ENCODE results near the gene RERE. TPM values are rescaled to one million over a fixed set of nuclear protein-coding genes. Genes with fewer than 3 reads are reported as not detected.
A peak's percentile ranks its signal among the peaks of the same experiment; 100 is the strongest.

The RERE gene
- polyA plus RNA-seq, 1 experiment, result 14.3 TPM

DNA sequence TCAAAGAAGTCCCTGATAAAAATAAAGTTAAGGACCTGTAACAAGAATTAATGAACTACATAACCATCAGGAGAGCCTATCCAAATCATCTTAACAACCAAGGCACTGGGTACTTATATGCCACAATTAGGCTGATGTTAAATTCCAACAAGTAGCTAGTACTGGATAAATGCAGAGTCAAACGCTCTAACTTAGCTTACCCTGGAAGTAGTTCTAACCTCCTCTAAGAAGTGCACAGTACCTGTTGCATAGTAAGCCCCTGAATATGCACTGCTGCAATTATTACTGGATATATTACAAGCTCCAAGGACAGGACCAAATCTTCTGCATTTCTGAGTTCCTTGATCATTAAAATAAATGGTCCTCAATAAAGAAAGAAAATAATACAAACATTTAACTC, 125.8 kb downstream of the RERE start:
- TF ChIP-seq CTCF (IDR thresholded peaks at IDR 0.05; ENCODE audit: low read depth, low read length), result no peak
- Histone ChIP-seq H3K27me3 (ENCODE audit: control insufficient read depth, insufficient read depth, low read length) (no peaks in the 10 kb centered on the region), H3K27ac (ENCODE audit: low read depth, low read length) (no peak overlapping the region), H3K9me3 (ENCODE audit: control insufficient read depth, insufficient read depth, low read length) (no peaks in the 10 kb centered on the region), H3K4me3 (ENCODE audit: low read depth, low read length) (no peak overlapping the region)
- CTCF ChIA-PET, result interaction anchor here (0.6 kb wide), 1 partner anchor 130 kb away, joined by 3 read pairs; no protein-coding TSS in a partner anchor
- no peak for DNase-seq (ENCODE audit: low read depth, low spot score)
- POLR2A ChIA-PET, result interaction anchor here (0.6 kb wide), 1 partner anchor 83 kb away, joined by 3 read pairs; no protein-coding TSS in a partner anchor

DNA sequence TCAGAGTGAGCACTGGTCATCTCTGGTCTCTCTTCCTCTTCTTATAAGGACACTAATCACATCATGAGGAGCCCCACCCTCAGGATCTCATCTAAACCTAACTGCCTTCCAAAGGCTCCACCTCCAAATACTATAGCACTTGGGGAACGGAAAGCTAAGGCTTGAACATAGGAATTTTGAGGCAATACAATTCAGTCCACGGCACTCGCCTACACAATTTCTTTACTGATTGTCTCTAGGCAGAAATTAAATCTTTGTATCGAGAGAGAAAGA, 127.3 kb downstream of the RERE start:
- CTCF ChIA-PET, result interaction anchor here (1.0 kb wide), 1 partner anchor 12 kb away, joined by 3 read pairs; no protein-coding TSS in a partner anchor
- no peak overlapping the region for H3K4me3 ChIP-seq (ENCODE audit: low read depth, low read length)
- TF ChIP-seq CTCF (IDR thresholded peaks at IDR 0.05; ENCODE audit: low read depth, low read length), result no peak
- H3K27me3 ChIP-seq (ENCODE audit: control insufficient read depth, insufficient read depth, low read length), result no peaks in the 10 kb centered on the region
- POLR2A ChIA-PET, result no interaction called here
- no peaks in the 10 kb centered on the region for H3K9me3 ChIP-seq (ENCODE audit: control insufficient read depth, insufficient read depth, low read length)
- DNase-seq (ENCODE audit: low read depth, low spot score), result no peak
- H3K27ac ChIP-seq (ENCODE audit: low read depth, low read length), result no peak overlapping the region

DNA sequence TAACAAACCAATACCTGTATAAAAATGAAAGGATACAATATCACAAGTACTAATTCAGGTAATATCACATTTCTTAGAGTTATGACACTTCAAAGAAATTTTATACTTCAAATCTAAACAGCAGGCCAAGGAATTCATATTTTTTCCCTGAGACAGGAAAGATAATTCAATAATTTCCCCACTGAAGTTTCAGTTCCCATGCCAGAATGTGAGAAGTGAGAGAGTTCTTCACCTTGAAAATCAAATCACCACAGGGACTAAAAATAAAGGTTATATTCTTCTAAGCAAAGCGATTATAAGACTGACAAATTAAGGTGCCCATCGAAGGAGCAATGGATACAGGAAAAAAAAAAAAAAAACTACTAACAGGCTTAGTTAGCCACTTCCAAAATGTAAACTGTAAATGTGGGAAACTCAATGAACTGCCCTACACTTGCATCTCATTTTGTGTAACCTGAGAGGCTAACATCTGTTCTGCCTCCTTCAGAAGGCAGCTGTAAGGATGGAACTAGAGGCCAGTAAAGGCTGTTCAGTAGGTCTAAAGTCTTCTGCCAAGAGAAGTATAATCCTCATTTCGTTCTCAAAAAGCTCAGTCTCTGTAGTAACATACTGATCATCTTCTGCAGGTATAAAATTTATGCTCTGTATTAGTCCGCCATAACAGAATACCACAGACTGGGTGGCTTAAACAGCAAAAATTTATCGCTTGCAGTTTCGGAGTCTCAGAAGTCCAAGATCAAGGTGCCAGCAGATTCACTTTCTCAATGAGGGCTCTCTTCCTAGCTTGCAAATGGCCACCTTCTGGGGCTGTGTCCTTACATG, 127.8 kb downstream of the RERE start:
- TF ChIP-seq CTCF (IDR thresholded peaks at IDR 0.05; ENCODE audit: low read depth, low read length), result no peak
- H3K4me3 ChIP-seq (ENCODE audit: low read depth, low read length), result no peak overlapping the region
- H3K27me3 ChIP-seq (ENCODE audit: control insufficient read depth, insufficient read depth, low read length), result no peaks in the 10 kb centered on the region
- ChIA-PET CTCF (interaction anchor here (0.5 to 2.1 kb wide), 3 partner anchors 18 to 543 kb away, joined by 4 to 15 read pairs (median 6); no protein-coding TSS in a partner anchor), POLR2A (no interaction called here)
- DNase-seq (ENCODE audit: low read depth, low spot score), result no peak
- no peaks in the 10 kb centered on the region for H3K9me3 ChIP-seq (ENCODE audit: control insufficient read depth, insufficient read depth, low read length)
- H3K27ac ChIP-seq (ENCODE audit: low read depth, low read length), result no peak overlapping the region

DNA sequence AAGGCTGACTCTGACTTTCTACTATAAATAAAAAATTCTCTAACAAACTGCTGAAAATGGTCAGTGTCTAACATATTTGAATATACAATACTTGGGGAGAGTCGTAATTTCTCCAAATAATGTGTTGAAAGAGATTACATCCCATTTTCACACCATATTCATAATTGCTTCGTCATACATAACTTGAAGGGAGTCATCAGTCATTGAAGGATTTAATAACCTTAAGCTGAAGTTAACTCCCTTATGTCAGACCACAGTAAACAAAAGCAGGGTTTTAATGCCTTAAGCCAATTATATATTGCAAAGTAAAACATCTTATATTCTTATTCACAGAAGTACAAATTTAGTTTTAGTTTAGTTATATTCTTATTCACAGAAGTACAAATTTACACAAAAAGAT, 129.9 kb downstream of the RERE start:
- no peak overlapping the region for H3K4me3 ChIP-seq (ENCODE audit: low read depth, low read length)
- TF ChIP-seq CTCF (IDR thresholded peaks at IDR 0.05; ENCODE audit: low read depth, low read length), result no peak
- H3K27me3 ChIP-seq (ENCODE audit: control insufficient read depth, insufficient read depth, low read length), result no peaks in the 10 kb centered on the region
- DNase-seq (ENCODE audit: low read depth, low spot score), result no peak
- H3K9me3 ChIP-seq (ENCODE audit: control insufficient read depth, insufficient read depth, low read length), result no peaks in the 10 kb centered on the region
- POLR2A ChIA-PET, result interaction anchor here (1.1 kb wide), 1 partner anchor 27 kb away, joined by 4 read pairs; no protein-coding TSS in a partner anchor
- no peak overlapping the region for H3K27ac ChIP-seq (ENCODE audit: low read depth, low read length)
- CTCF ChIA-PET, result interaction anchor here (1.2 to 1.5 kb wide), 2 partner anchors 116 to 126 kb away, joined by 3 to 5 read pairs; no protein-coding TSS in a partner anchor

DNA sequence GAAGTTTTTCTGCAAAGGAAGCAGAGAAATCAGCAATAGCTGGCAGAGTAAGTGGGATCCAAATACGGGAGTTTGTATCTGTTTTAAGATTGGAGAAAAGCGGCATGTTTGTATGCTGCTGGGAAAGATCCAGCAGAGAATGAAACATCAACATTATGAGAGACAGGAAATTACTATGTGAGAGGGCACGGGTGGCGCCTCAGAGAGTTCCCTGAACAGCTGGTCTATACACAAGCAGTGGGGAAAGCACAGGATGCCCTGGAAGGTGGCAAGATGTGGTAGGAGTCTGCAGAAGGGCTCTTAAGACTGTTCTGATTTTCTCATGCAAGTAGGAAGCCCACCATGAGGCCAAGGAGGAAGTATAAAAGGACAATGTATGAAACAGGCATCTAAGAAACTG, 130.4 kb downstream of the RERE start:
- Histone ChIP-seq H3K27me3 (ENCODE audit: control insufficient read depth, insufficient read depth, low read length) (no peaks in the 10 kb centered on the region), H3K9me3 (ENCODE audit: control insufficient read depth, insufficient read depth, low read length) (no peaks in the 10 kb centered on the region), H3K4me3 (ENCODE audit: low read depth, low read length) (no peak overlapping the region), H3K27ac (ENCODE audit: low read depth, low read length) (peak overlapping the region; percentile 52)
- no peak for TF ChIP-seq CTCF (IDR thresholded peaks at IDR 0.05; ENCODE audit: low read depth, low read length)
- ChIA-PET POLR2A (interaction anchor here (1.1 kb wide), 1 partner anchor 27 kb away, joined by 4 read pairs; no protein-coding TSS in a partner anchor), CTCF (interaction anchor here (1.2 to 1.5 kb wide), 2 partner anchors 116 to 125 kb away, joined by 3 to 5 read pairs; no protein-coding TSS in a partner anchor)
- DNase-seq (ENCODE audit: low read depth, low spot score), result no peak

Measured in AG04450 (cell line).